Measurements from ENCODE around the gene PAX8.

Gene PAX8

DNA sequence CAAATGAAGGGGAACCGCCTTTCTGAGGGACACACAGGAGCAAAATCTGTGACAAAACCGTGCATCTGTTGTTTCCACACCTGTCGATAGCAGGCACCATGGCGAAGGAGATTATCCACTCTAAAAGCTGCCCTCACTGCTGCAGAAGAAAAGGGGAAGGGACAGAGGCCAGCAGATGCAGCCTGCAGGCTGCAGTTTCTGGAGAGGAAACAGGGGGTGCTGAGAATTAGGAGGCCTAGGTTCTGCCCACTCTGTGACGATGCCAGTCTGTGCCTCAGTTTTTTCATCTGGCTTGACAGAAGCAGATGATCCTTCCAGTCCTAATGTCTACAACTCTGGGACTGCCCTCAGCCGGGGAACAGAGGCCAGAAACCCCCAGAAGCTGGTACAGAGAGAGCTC is 17.7 kb downstream of the PAX8 start:
- Histone ChIP-seq H3K4me2 (ENCODE audit: low read length) (no peak overlapping the region), H2AFZ (ENCODE audit: low read depth, low read length) (no peak overlapping the region), H3K27ac (ENCODE audit: low read length) (no peak overlapping the region), H3K4me3 (ENCODE audit: low read length) (no peak overlapping the region), H3K36me3 (replicated peaks; ENCODE audit: low read depth, low read length) (no peaks in the 10 kb centered on the region), H3K4me1 (ENCODE audit: low read length) (peaks cover 4% of the 10 kb centered on the region; the same call in 1 of the 2 replicates), H3K79me2 (ENCODE audit: low read length) (no peaks in the 10 kb centered on the region), H3K27me3 (ENCODE audit: low read depth, low read length) (no peaks in the 10 kb centered on the region), H3K9me3 (ENCODE audit: insufficient read depth, low read length) (no peaks in the 10 kb centered on the region), H3K9ac (ENCODE audit: low read length) (no peak overlapping the region), H4K20me1 (ENCODE audit: insufficient read depth, low read length) (no peaks in the 10 kb centered on the region)
- TF ChIP-seq, protein P1, sequence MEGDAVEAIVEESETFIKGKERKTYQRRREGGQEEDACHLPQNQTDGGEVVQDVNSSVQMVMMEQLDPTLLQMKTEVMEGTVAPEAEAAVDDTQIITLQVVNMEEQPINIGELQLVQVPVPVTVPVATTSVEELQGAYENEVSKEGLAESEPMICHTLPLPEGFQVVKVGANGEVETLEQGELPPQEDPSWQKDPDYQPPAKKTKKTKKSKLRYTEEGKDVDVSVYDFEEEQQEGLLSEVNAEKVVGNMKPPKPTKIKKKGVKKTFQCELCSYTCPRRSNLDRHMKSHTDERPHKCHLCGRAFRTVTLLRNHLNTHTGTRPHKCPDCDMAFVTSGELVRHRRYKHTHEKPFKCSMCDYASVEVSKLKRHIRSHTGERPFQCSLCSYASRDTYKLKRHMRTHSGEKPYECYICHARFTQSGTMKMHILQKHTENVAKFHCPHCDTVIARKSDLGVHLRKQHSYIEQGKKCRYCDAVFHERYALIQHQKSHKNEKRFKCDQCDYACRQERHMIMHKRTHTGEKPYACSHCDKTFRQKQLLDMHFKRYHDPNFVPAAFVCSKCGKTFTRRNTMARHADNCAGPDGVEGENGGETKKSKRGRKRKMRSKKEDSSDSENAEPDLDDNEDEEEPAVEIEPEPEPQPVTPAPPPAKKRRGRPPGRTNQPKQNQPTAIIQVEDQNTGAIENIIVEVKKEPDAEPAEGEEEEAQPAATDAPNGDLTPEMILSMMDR (IDR thresholded peaks at IDR 0.05; ENCODE audit: low read depth, low read length): no peak
- no peak for TF ChIP-seq EZH2phosphoT487 (IDR thresholded peaks at IDR 0.05; ENCODE audit: low read depth)

DNA sequence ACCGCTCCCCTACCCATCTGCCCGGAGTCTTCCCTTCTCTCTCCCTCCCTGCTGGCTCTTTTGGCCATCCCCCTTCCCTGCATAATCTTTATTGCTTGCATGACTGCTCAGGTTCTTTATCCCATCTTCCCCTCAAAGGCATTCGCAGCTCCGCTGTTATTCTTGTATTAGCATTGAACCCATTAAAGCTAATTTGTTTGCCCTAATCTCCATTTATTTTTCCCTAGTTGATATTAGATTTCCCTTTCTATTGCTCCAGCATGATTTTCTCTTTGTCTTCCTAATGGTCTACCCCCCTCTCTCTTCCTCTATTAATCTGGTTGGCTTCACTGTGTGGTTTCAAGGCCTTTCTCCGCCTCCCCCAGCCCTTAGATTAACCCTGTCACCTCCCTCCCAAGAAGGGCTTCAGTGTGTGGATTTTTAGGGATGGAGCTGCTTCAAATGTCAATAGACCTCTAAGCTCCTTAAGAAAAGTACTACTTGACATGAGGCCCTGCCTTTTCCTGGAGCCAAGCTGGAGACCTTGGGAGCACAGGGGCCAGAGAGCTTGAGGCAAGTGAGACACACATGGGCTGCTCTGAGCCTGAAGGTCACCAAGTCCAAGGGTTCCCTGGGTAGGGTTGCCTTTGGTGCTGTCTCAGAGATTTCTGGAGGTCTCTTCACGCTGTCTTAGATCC is 20.1 kb downstream of the PAX8 start:
- Histone ChIP-seq H3K36me3 (replicated peaks; ENCODE audit: low read depth, low read length) (no peaks in the 10 kb centered on the region), H4K20me1 (ENCODE audit: insufficient read depth, low read length) (no peaks in the 10 kb centered on the region), H3K27me3 (ENCODE audit: low read depth, low read length) (no peaks in the 10 kb centered on the region), H3K4me3 (ENCODE audit: low read length) (no peak overlapping the region), H3K4me1 (ENCODE audit: low read length) (peaks cover 4% of the 10 kb centered on the region; the same call in 1 of the 2 replicates), H3K4me2 (ENCODE audit: low read length) (no peak overlapping the region), H3K27ac (ENCODE audit: low read length) (no peak overlapping the region), H3K79me2 (ENCODE audit: low read length) (no peaks in the 10 kb centered on the region), H3K9ac (ENCODE audit: low read length) (no peak overlapping the region), H2AFZ (ENCODE audit: low read depth, low read length) (no peak overlapping the region), H3K9me3 (ENCODE audit: insufficient read depth, low read length) (no peaks in the 10 kb centered on the region)
- TF ChIP-seq, protein P1 (IDR thresholded peaks at IDR 0.05; ENCODE audit: low read depth, low read length): no peak
- no peak for TF ChIP-seq EZH2phosphoT487 (IDR thresholded peaks at IDR 0.05; ENCODE audit: low read depth)

DNA sequence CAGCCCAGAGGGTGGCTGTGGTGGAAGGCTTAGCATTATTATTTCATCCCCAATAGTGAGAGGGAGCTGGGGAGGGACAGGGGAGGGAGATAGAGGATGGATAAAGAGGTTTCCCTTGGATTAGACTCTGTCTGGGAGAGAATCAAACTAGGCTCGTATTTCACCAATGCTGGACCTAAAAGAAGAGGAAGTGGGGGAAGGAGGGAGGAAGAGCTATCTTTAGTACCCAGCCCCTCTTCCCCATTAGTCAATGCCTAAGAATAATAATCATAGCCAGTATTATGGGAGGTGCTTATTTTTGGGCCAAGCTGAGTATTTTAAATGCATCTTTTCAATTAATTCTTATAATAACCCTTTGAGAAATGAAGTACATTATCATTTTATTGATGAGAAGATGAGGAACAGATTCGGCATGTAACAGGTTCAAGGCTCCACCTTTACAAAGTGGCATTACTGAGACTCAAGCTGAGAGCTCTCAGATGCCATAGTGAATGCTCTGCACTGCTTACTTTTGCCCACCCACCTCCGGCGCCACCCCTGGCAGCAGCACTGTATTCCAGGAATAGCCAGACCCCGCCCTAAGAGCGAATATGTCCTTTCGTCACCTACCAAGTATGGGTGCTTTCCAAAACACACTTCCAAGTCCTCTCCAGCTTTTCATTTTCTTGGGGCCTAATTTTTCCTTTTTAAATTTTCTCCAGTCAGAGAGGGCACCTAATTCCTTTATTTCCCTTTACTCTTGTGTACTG is 21.0 kb downstream of the PAX8 start:
- Histone ChIP-seq H3K4me3 (ENCODE audit: low read length) (no peak overlapping the region), H3K36me3 (replicated peaks; ENCODE audit: low read depth, low read length) (no peaks in the 10 kb centered on the region), H3K27me3 (ENCODE audit: low read depth, low read length) (no peaks in the 10 kb centered on the region), H2AFZ (ENCODE audit: low read depth, low read length) (no peak overlapping the region), H3K4me2 (ENCODE audit: low read length) (no peak overlapping the region), H3K79me2 (ENCODE audit: low read length) (no peaks in the 10 kb centered on the region), H3K27ac (ENCODE audit: low read length) (no peak overlapping the region), H3K9ac (ENCODE audit: low read length) (no peak overlapping the region), H3K4me1 (ENCODE audit: low read length) (peaks cover 4% of the 10 kb centered on the region; the same call in 1 of the 2 replicates), H3K9me3 (ENCODE audit: insufficient read depth, low read length) (no peaks in the 10 kb centered on the region), H4K20me1 (ENCODE audit: insufficient read depth, low read length) (no peaks in the 10 kb centered on the region)
- TF ChIP-seq, protein P1 (IDR thresholded peaks at IDR 0.05; ENCODE audit: low read depth, low read length): no peak
- no peak for TF ChIP-seq EZH2phosphoT487 (IDR thresholded peaks at IDR 0.05; ENCODE audit: low read depth)
